Kidney (tissue), 14 donors: Measurements from ENCODE around the gene PRRX2. TPM values are rescaled to one million over a fixed set of nuclear protein-coding genes. Genes with fewer than 3 reads are reported as not detected.
"Not testable (repeated sequence)": the region's sequence is repeated elsewhere in the genome, so short reads cannot be mapped to it uniquely, and the experiment has no call there.

ENCODE experiments used
- DNase-seq, 5 donors: peaks; one replicate each; pipeline ENCODE4 v3.0.0-alpha.2; 2013 to 2020
- FAIRE-seq: peaks from 2 replicates; lab custom pipeline; 2012; peaks lifted over from hg19 to GRCh38; lab: Jason Lieb, UNC
- H3K27ac ChIP-seq, 2 donors: one replicate each; pipeline ENCODE4 v1.7.0; 2013; ENCODE audit warnings: low read depth in 2 of 2, low read length in 2 of 2, inconsistent platforms in 1 of 2
- H3K27me3 ChIP-seq: one replicate; pipeline ENCODE4 v1.7.1; 2013; ENCODE audit warnings: low read length, inconsistent platforms; ENCODE audit not compliant: control insufficient read depth, insufficient read depth
- H3K36me3 ChIP-seq, 3 donors: one replicate each; pipeline versions ENCODE4 v1.7.0 to v1.7.1; 2013; ENCODE audit warnings: low read length in 3 of 3, control low read depth in 1 of 3, inconsistent platforms in 1 of 3; ENCODE audit not compliant: insufficient read depth in 3 of 3, control insufficient read depth in 2 of 3
- H3K4me1 ChIP-seq, 3 donors: one replicate each; pipeline versions ENCODE4 v1.7.0 to v1.7.1; 2013; ENCODE audit warnings: low read length in 3 of 3, inconsistent platforms in 1 of 3, low read depth in 1 of 3; ENCODE audit not compliant: control insufficient read depth in 2 of 3, insufficient read depth in 2 of 3
- H3K4me3 ChIP-seq, 3 donors: one replicate each; pipeline versions ENCODE4 v1.7.0 to v1.8.1; 2013; ENCODE audit warnings: low read length in 3 of 3, control low read depth in 1 of 3, inconsistent platforms in 1 of 3
- H3K9ac ChIP-seq, 3 donors: one replicate each; pipeline versions ENCODE4 v1.7.0 to v1.7.1; 2013; ENCODE audit warnings: low read length in 3 of 3, control low read depth in 1 of 3, inconsistent platforms in 1 of 3
- H3K9me3 ChIP-seq, 3 donors: one replicate each; pipeline versions ENCODE4 v1.7.0 to v1.7.1; 2013; ENCODE audit warnings: low read length in 3 of 3, control low read depth in 1 of 3, inconsistent platforms in 1 of 3; ENCODE audit not compliant: control insufficient read depth in 2 of 3, insufficient read depth in 1 of 3
- intact Hi-C: fragments of 100-400 bp; cut with DNase I; formaldehyde crosslinking; loops from one replicate; pipeline ENCODE4 v1.11.1; 2022
- polyA plus RNA-seq: library from polyadenylated mRNA; stranded (reverse); fragments of 350-450 nt; fragmentation: Illumina TruSeq; extraction: RNeasy Lipid Tissue Mini Kit (QIAGEN cat#74804); gene quantifications from one replicate; pipeline ENCODE4 v1.2.3, GENCODE V29; 2014; ENCODE audit warnings: low read depth, low replicate concordance; ENCODE audit not compliant: insufficient read depth
- total RNA-seq: library from RNA; stranded (reverse); fragmentation: NEBNext Ultra II Directional; extraction: Animal tissue kit (Norgen Biotek cat#: 25700); gene quantifications from one replicate; pipeline ENCODE4 v1.2.1, GENCODE V29; 2021
- TF ChIP-seq, protein P1 (sequence below): IDR thresholded peaks from 3 replicates; pipeline ENCODE4 v1.5.1; 2012; ENCODE audit warnings: mild to moderate bottlenecking, moderate library complexity, borderline replicate concordance; ENCODE audit not compliant: insufficient read depth; ENCODE audit errors: extremely low read depth
- donor health status: control.
- donor health status: control.
- donor health status: control.
- donor health status: control.
- donor health status: control.
- donor health status: DM: yes; HTN: yes; CAD: no.
- donor health status: Normal renal cell carcinoma (clear cell type).

Gene PRRX2
- total and polyA plus RNA-seq, 2 donors from 2014 or later: 1.8 to 2.3 TPM

DNA sequence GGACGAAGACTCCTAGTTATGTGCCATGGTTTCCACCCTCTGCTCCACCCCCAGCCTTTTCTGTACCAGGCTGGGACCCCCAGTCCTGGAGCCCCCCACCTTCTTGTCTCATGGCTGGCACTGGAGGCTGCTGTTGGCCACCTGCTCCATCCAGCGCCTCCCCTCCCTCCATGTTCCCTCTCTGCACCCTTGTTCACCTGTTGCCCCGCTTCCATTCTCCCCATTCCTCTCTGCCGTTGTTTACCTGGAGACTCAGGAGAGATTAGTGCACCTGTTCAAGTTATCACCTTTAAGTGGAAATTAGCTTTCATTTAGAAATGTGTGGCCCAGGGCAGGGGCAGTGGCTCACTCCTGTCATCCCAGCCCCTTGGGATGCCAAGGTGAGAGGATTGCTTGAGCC lies 32.2 kb upstream of the PRRX2 start:
- FAIRE-seq (no peak), DNase-seq (no peak)
- TF ChIP-seq, protein P1, sequence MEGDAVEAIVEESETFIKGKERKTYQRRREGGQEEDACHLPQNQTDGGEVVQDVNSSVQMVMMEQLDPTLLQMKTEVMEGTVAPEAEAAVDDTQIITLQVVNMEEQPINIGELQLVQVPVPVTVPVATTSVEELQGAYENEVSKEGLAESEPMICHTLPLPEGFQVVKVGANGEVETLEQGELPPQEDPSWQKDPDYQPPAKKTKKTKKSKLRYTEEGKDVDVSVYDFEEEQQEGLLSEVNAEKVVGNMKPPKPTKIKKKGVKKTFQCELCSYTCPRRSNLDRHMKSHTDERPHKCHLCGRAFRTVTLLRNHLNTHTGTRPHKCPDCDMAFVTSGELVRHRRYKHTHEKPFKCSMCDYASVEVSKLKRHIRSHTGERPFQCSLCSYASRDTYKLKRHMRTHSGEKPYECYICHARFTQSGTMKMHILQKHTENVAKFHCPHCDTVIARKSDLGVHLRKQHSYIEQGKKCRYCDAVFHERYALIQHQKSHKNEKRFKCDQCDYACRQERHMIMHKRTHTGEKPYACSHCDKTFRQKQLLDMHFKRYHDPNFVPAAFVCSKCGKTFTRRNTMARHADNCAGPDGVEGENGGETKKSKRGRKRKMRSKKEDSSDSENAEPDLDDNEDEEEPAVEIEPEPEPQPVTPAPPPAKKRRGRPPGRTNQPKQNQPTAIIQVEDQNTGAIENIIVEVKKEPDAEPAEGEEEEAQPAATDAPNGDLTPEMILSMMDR: no peak
- intact Hi-C loops: no loop called here
- Histone ChIP-seq H3K4me1 (peaks cover 0 to 20% (median 6%) of the 10 kb centered on the region in 3 donors), H3K27me3 (no peaks in the 10 kb centered on the region), H3K36me3 (peaks cover 0 to 36% (median 31%) of the 10 kb centered on the region in 3 donors), H3K9ac (no peak overlapping the region), H3K27ac (no peak overlapping the region), H3K4me3 (no peak overlapping the region), H3K9me3 (no peaks in the 10 kb centered on the region)

DNA sequence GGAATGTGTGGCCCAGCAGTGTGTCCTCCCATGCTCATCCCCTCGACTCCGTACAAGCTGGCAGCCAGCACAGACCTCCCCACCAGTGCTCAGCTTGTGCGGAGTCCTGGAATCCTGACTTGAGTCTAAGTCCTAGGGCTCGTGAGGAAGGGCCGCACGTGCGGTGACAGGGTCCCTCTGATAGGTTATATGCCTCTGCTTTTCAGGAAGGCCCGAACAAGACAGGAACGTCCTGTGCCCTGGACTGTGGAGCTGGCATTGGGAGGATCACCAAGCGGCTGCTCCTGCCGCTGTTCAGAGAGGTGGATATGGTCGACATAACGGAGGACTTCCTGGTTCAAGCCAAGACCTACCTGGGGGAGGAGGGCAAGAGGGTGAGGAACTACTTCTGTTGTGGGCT lies 31.6 kb upstream of the PRRX2 start:
- Histone ChIP-seq H3K4me3 (no peak overlapping the region), H3K27me3 (no peaks in the 10 kb centered on the region), H3K4me1 (peaks cover 0 to 17% (median 6%) of the 10 kb centered on the region in 3 donors), H3K9ac (no peak overlapping the region), H3K36me3 (peaks cover 0 to 42% (median 37%) of the 10 kb centered on the region in 3 donors), H3K27ac (no peak overlapping the region), H3K9me3 (no peaks in the 10 kb centered on the region)
- DNase-seq: no peak
- TF ChIP-seq, protein P1: no peak
- FAIRE-seq: no peak
- intact Hi-C loops: no loop called here

GRCh38 chr9:129635099-129636065 lies 30.1 kb upstream of the PRRX2 start:
- TF ChIP-seq, protein P1: no peak
- intact Hi-C loops: no loop called here
- H3K36me3 ChIP-seq: peaks cover 0 to 49% (median 37%) of the 10 kb centered on the region in 3 donors
- DNase-seq: no peak
- H3K9me3 ChIP-seq: no peaks in the 10 kb centered on the region
- peaks cover 0 to 24% (median 5%) of the 10 kb centered on the region in 3 donors for H3K4me1 ChIP-seq
- no peak for FAIRE-seq
- no peak overlapping the region for H3K9ac ChIP-seq
- no peaks in the 10 kb centered on the region for H3K27me3 ChIP-seq
- no peak overlapping the region for H3K4me3 ChIP-seq
- no peak overlapping the region for H3K27ac ChIP-seq

DNA sequence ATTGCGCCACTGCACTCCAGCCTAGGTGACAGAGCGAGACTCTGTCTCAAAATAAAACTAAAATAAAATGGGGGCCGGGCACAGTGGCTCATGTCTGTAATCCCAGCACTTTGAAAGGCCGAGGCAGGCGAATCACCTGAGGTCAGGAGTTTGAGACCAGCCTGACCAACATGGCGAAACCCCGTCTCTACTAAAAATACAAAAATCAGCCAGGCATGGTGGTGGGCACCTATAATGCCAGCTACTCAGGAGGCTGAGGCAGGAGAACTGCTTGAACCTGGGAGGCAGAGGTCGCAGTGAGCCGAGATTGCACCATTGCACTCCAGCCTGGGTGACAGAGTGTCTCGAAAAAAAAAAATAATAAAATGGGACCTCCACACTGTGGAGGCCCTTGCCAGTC lies 29.1 kb upstream of the PRRX2 start:
- FAIRE-seq, H3K27me3 ChIP-seq, H3K9ac ChIP-seq, DNase-seq, H3K27ac ChIP-seq, H3K9me3 ChIP-seq, H3K4me3 ChIP-seq, intact Hi-C loops: not testable (repeated sequence)
- Histone ChIP-seq H3K4me1 (peaks cover 0 to 27% (median 8%) of the 10 kb centered on the region in 3 donors), H3K36me3 (peaks cover 0 to 49% (median 37%) of the 10 kb centered on the region in 3 donors)
